Lower leg skin (tissue), 4 donors: Measurements from ENCODE around the gene LRATD1. TPM values are rescaled to one million over a fixed set of nuclear protein-coding genes. Genes with fewer than 3 reads are reported as not detected.

Experiments used
- DNase-seq, 2 donors: peaks; one replicate each; pipeline ENCODE4 v3.0.0-alpha.2; 2019; ENCODE audit warnings: low spot score in 2 of 2
- H3K4me3 ChIP-seq: fragments of 200-600 bp; sonication (generic); 2 replicates; pipeline ENCODE4 v1.5.1; 2017; ENCODE audit warnings: mild to moderate bottlenecking, low read depth; ENCODE audit not compliant: poor library complexity, severe bottlenecking
- CTCF ChIP-seq, 3 donors: fragments of 450-650 bp; IDR thresholded peaks; one replicate each; pipeline ENCODE4 v1.5.1; 2016; ENCODE audit warnings: antibody characterized with exemption in 3 of 3, mild to moderate bottlenecking in 3 of 3, moderate library complexity in 2 of 3
- POLR2A ChIP-seq, 2 donors: fragments of 450-650 bp; IDR thresholded peaks; one replicate each; pipeline ENCODE4 v1.6.1; 2016 to 2017; ENCODE audit warnings: antibody characterized with exemption in 2 of 2, mild to moderate bottlenecking in 1 of 2, moderate library complexity in 1 of 2
- WGBS, 2 donors: methylation state at CpG; one replicate each; pipeline ENCODE4 v1.1.5; 2018; 5-methylcytosine and 5-hydroxymethylcytosine counted together
- intact Hi-C: fragments of 100-400 bp; cut with DNase I; formaldehyde crosslinking; loops from one replicate; pipeline ENCODE4 v1.15.0; 2023; ENCODE audit warnings: low total_unique reads
- total RNA-seq, 4 donors: library from RNA; depleted of rRNA; stranded (reverse); fragments of >200 nt; gene quantifications; one replicate each; pipeline ENCODE4 v1.1.0, GENCODE V29; 2016

The LRATD1 gene
- total RNA-seq, 4 donors from 2014 or later, result 34.5 to 113 (median 58.8) TPM

GRCh38 chr2:14602309-14602708, 30.2 kb upstream of the LRATD1 start:
- H3K4me3 ChIP-seq, result no peak overlapping the region
- DNase-seq, result no peak
- intact Hi-C loops, result no loop called here
- no peak for TF ChIP-seq POLR2A (IDR thresholded peaks at IDR 0.05)
- TF ChIP-seq CTCF (IDR thresholded peaks at IDR 0.05), result no peak
- 57 to 61% methylated on average over 1 of the region's 1 CpG for WGBS, 2 donors

GRCh38 chr2:14603676-14604075, 28.8 kb upstream of the LRATD1 start:
- WGBS, 2 donors, result 57 to 66% methylated on average over 2 of the region's 2 CpGs

GRCh38 chr2:14608245-14608644, 24.3 kb upstream of the LRATD1 start:
- no peak for TF ChIP-seq POLR2A (IDR thresholded peaks at IDR 0.05)
- TF ChIP-seq CTCF (IDR thresholded peaks at IDR 0.05), result no peak

More at GRCh38 chr2:14603676-14604075, 28.8 kb upstream of the LRATD1 start:
- H3K4me3 ChIP-seq, result no peak overlapping the region
- TF ChIP-seq POLR2A (IDR thresholded peaks at IDR 0.05) (no peak), CTCF (IDR thresholded peaks at IDR 0.05) (no peak)
- intact Hi-C loops, result no loop called here
- no peak for DNase-seq

GRCh38 chr2:14614017-14614416, 18.5 kb upstream of the LRATD1 start:
- no peak for TF ChIP-seq POLR2A (IDR thresholded peaks at IDR 0.05)
- TF ChIP-seq CTCF (IDR thresholded peaks at IDR 0.05), result no peak
- DNase-seq, result no peak
- intact Hi-C loops, result no loop called here
- H3K4me3 ChIP-seq, result no peak overlapping the region

More at GRCh38 chr2:14608245-14608644, 24.3 kb upstream of the LRATD1 start:
- 79 to 87% methylated on average over 2 of the region's 2 CpGs for WGBS, 2 donors
- no peak overlapping the region for H3K4me3 ChIP-seq
- intact Hi-C loops, result no loop called here
- no peak for DNase-seq

- intact Hi-C loops, result no loop called here
- TF ChIP-seq POLR2A (IDR thresholded peaks at IDR 0.05), result no peak
- TF ChIP-seq CTCF (IDR thresholded peaks at IDR 0.05), result no peak
- no peak for DNase-seq
- no peak overlapping the region for H3K4me3 ChIP-seq
Observed at GRCh38 chr2:14615121-14615520, 17.4 kb upstream of the LRATD1 start.

GRCh38 chr2:14615760-14616159, 16.8 kb upstream of the LRATD1 start:
- TF ChIP-seq POLR2A (IDR thresholded peaks at IDR 0.05), result no peak
- TF ChIP-seq CTCF (IDR thresholded peaks at IDR 0.05), result no peak
- WGBS, 2 donors, result 84 to 85% methylated on average over 9 of the region's 9 CpGs
- H3K4me3 ChIP-seq, result no peak overlapping the region
- intact Hi-C loops, result no loop called here
- no peak for DNase-seq
